IMR-90 (cell line): ENCODE measurements around the gene PMS1. TPM values are rescaled to one million over a fixed set of nuclear protein-coding genes. Genes with fewer than 3 reads are reported as not detected.

Experiments used
- ATAC-seq: fragments of 200-7000 bp; cut with Tn5 transposase; 2 replicates; pipeline ENCODE4 v1.9.1; 2020; ENCODE audit warnings: low read depth, mild to moderate bottlenecking, moderate library complexity
- BruUV-seq: library from RNA; stranded (reverse); fragments of 400-500 nt; replicated peaks from 2 replicates; lab custom pipeline; 2021; lab: Mats Ljungman, UMichigan
- CTCF ChIA-PET: fragments of 300-600 bp; formaldehyde crosslinking; extraction: SDS; loops from one replicate; lab custom pipeline; 2021; ENCODE audit warnings: antibody characterized with exemption; lab: Yijun Ruan, JAX
- POLR2A ChIA-PET: fragments of 300-600 bp; sonication (Branson Sonifier 250); formaldehyde crosslinking; loops from one replicate; lab custom pipeline; 2022; ENCODE audit warnings: antibody characterized with exemption; ENCODE audit not compliant: unreplicated experiment; lab: Charles Lee
- DNase-seq: peaks from one replicate; pipeline ENCODE4 v3.0.0; 2013
- H2AFZ ChIP-seq: replicated peaks from 2 replicates; pipeline ENCODE3; 2013; ENCODE audit warnings: low read length, mild to moderate bottlenecking; ENCODE audit not compliant: poor library complexity
- H2AK5ac ChIP-seq: 2 replicates; pipeline ENCODE4 v1.6.1; 2013; ENCODE audit warnings: low read depth, low read length, inconsistent platforms
- H2AK9ac ChIP-seq: replicated peaks from 2 replicates; pipeline ENCODE3; 2013; ENCODE audit warnings: mild to moderate bottlenecking, low read depth, low read length, moderate library complexity; ENCODE audit not compliant: poor library complexity
- H2BK120ac ChIP-seq: 2 replicates; pipeline ENCODE4 v1.6.1; 2013; ENCODE audit warnings: low read depth, low read length, inconsistent platforms
- H2BK15ac ChIP-seq: 3 replicates; pipeline ENCODE4 v1.6.1; 2013; ENCODE audit warnings: low read depth, low read length, inconsistent platforms
- H2BK20ac ChIP-seq: 2 replicates; pipeline ENCODE4 v1.6.1; 2013; ENCODE audit warnings: low read depth, mild to moderate bottlenecking, inconsistent platforms, low read length, moderate library complexity
- H2BK5ac ChIP-seq: 2 replicates; pipeline ENCODE4 v1.6.1; 2013; ENCODE audit warnings: mild to moderate bottlenecking, low read depth, low read length, inconsistent platforms; ENCODE audit not compliant: poor library complexity, severe bottlenecking
- H3K14ac ChIP-seq: replicated peaks from 2 replicates; pipeline ENCODE4 v1.6.1; 2013; ENCODE audit warnings: low read depth, low read length, inconsistent platforms
- H3K18ac ChIP-seq: 2 replicates; pipeline ENCODE4 v1.6.1; 2013; ENCODE audit warnings: low read depth, low read length, control low read depth
- H3K23ac ChIP-seq: 2 replicates; pipeline ENCODE4 v1.6.1; 2013; ENCODE audit warnings: low read depth, low read length, inconsistent platforms
- H3K27ac ChIP-seq: 2 replicates; pipeline ENCODE4 v1.5.1; 2013; ENCODE audit warnings: mild to moderate bottlenecking, control low read depth, low read length; ENCODE audit not compliant: insufficient read depth
- H3K27me3 ChIP-seq: 2 replicates; pipeline ENCODE4 v1.6.1; 2013; ENCODE audit warnings: low read length; ENCODE audit not compliant: control insufficient read depth, insufficient read depth
- H3K36me3 ChIP-seq: 2 replicates; pipeline ENCODE4 v1.6.1; 2013; ENCODE audit warnings: low read length, mixed read lengths; ENCODE audit not compliant: control insufficient read depth, insufficient read depth
- H3K4ac ChIP-seq: 2 replicates; pipeline ENCODE4 v1.6.1; 2013; ENCODE audit warnings: low read depth, low read length, inconsistent platforms
- H3K4me1 ChIP-seq: 2 replicates; pipeline ENCODE4 v1.6.1; 2013; ENCODE audit warnings: low read length, mixed read lengths; ENCODE audit not compliant: control insufficient read depth, insufficient read depth
- H3K4me2 ChIP-seq: 2 replicates; pipeline ENCODE4 v1.6.1; 2013; ENCODE audit warnings: low read depth, mild to moderate bottlenecking, control low read depth, low read length, moderate library complexity
- H3K4me3 ChIP-seq: 2 replicates; pipeline ENCODE4 v1.5.1; 2013; ENCODE audit warnings: low read depth, mild to moderate bottlenecking, control low read depth, low read length, moderate library complexity; ENCODE audit not compliant: insufficient read depth
- H3K56ac ChIP-seq: 2 replicates; pipeline ENCODE4 v1.6.1; 2013; ENCODE audit warnings: low read length, inconsistent platforms; ENCODE audit not compliant: insufficient read depth; ENCODE audit errors: extremely low read depth
- H3K79me1 ChIP-seq, 2 experiments: 2 replicates each; pipeline ENCODE4 v1.6.1; 2013; ENCODE audit warnings: low read length in 2 of 2, inconsistent platforms in 1 of 2, low read depth in 1 of 2
- H3K9ac ChIP-seq: 2 replicates; pipeline ENCODE4 v1.6.1; 2013; ENCODE audit warnings: low read depth, low read length, control low read depth
- H3K9me1 ChIP-seq: 2 replicates; pipeline ENCODE4 v1.6.1; 2013; ENCODE audit warnings: low read length, inconsistent platforms; ENCODE audit not compliant: insufficient read depth
- H3K9me3 ChIP-seq: 2 replicates; pipeline ENCODE4 v1.6.1; 2013; ENCODE audit warnings: low read length; ENCODE audit not compliant: control insufficient read depth, insufficient read depth
- H4K20me1 ChIP-seq: 2 replicates; pipeline ENCODE4 v1.6.1; 2013; ENCODE audit warnings: low read length, inconsistent platforms; ENCODE audit not compliant: insufficient read depth
- H4K5ac ChIP-seq: 2 replicates; pipeline ENCODE4 v1.6.1; 2013; ENCODE audit warnings: mild to moderate bottlenecking, low read depth, low read length, control low read depth
- H4K8ac ChIP-seq, 2 experiments: 2 replicates each; pipeline ENCODE4 v1.6.1; 2013; ENCODE audit warnings: low read depth in 2 of 2, low read length in 2 of 2, control low read depth in 1 of 2, inconsistent platforms in 1 of 2
- H4K91ac ChIP-seq: 2 replicates; pipeline ENCODE4 v1.6.1; 2013; ENCODE audit warnings: low read depth, low read length, inconsistent platforms; ENCODE audit not compliant: insufficient read depth
- BHLHE40 ChIP-seq: fragments of 150-350 bp; IDR thresholded peaks from 2 replicates; pipeline ENCODE4 v1.6.1; 2016; ENCODE audit warnings: mild to moderate bottlenecking, low read depth, low read length
- CEBPB ChIP-seq: IDR thresholded peaks from 2 replicates; pipeline ENCODE4 v1.6.1; 2012; ENCODE audit warnings: low read depth, low read length, improper control_type of control experiment
- CHD1 ChIP-seq: IDR thresholded peaks from 2 replicates; pipeline ENCODE4 v1.6.1; 2012; ENCODE audit warnings: low read depth, low read length, improper control_type of control experiment
- MAZ ChIP-seq: IDR thresholded peaks from 2 replicates; pipeline ENCODE4 v1.6.1; 2012; ENCODE audit warnings: low read depth, mild to moderate bottlenecking, low read length, improper control_type of control experiment, moderate library complexity, borderline replicate concordance
- MXI1 ChIP-seq: IDR thresholded peaks from 2 replicates; pipeline ENCODE4 v1.6.1; 2012; ENCODE audit warnings: low read depth, mild to moderate bottlenecking, low read length, moderate library complexity, borderline replicate concordance
- NFE2L2 ChIP-seq: fragments of 150-350 bp; IDR thresholded peaks from 2 replicates; pipeline ENCODE4 v1.6.1; 2016; ENCODE audit warnings: low read depth, mild to moderate bottlenecking, low read length
- RAD21 ChIP-seq: IDR thresholded peaks from 2 replicates; pipeline ENCODE4 v1.6.1; 2012; ENCODE audit warnings: low read length, improper control_type of control experiment
- RCOR1 ChIP-seq: IDR thresholded peaks from 2 replicates; pipeline ENCODE4 v1.6.1; 2012; ENCODE audit warnings: mild to moderate bottlenecking, low read length, improper control_type of control experiment; ENCODE audit not compliant: insufficient replicate concordance
- WGBS, 2 experiments: methylation state at CpG; one replicate each; pipeline versions ENCODE4 v1.1.5 to v1.1.7; 2013; ENCODE audit warnings: missing lambda C conversion rate in 2 of 2; ENCODE audit not compliant: insufficient read length in 1 of 2; ENCODE audit errors: extremely low coverage in 2 of 2; 5-methylcytosine and 5-hydroxymethylcytosine counted together
- dilution Hi-C: fragments of 300-500 bp; cut with HindIII; formaldehyde crosslinking; loops from one replicate; pipeline ENCODE4 v1.14.3; 2018; ENCODE audit warnings: low sequenced_read_pairs; ENCODE audit not compliant: unreplicated experiment
- in situ Hi-C: fragments of 300-500 bp; cut with MboI; formaldehyde crosslinking; loops from 3 replicates; pipeline ENCODE4 v1.14.3; 2019; ENCODE audit warnings: low sequenced_read_pairs, inconsistent platforms, mixed read lengths
- intact Hi-C: fragments of 100-400 bp; cut with micrococcal nuclease; formaldehyde crosslinking; loops from 2 replicates; pipeline ENCODE4 v1.10.0; 2022
- polyA plus RNA-seq, 3 experiments: library from polyadenylated mRNA; depleted of rRNA; stranded (reverse); fragments of >200 nt; gene quantifications; 2 replicates each; pipeline ENCODE4 v1.2.3, GENCODE V29; 2012; ENCODE audit warnings: low replicate concordance in 1 of 3
- total RNA-seq: library from RNA; depleted of rRNA; stranded (reverse); fragments of >200 nt; gene quantifications from 2 replicates; pipeline ENCODE4 v1.2.3, GENCODE V29; 2012
- TF ChIP-seq, protein P1 (sequence below): fragments of 150-350 bp; IDR thresholded peaks from 2 replicates; pipeline ENCODE4 v1.6.1; 2016; ENCODE audit warnings: low read depth, mild to moderate bottlenecking, low read length, moderate library complexity, borderline replicate concordance
- TF ChIP-seq, protein P2 (sequence below): conservative IDR thresholded peaks from 2 replicates; pipeline ENCODE4 v1.5.1; 2012; ENCODE audit warnings: mild to moderate bottlenecking, low read depth, low read length, improper control_type of control experiment
- TF ChIP-seq, protein P3 (sequence below): fragments of 150-350 bp; IDR thresholded peaks from 2 replicates; pipeline ENCODE4 v1.6.1; 2017; ENCODE audit warnings: mild to moderate bottlenecking, antibody characterized with exemption, low read length, low read depth

PMS1 gene
- total and polyA plus RNA-seq, 2 of the 4 experiments (the other 2 are of a cell fraction), result 8.1 to 10.6 TPM

DNA sequence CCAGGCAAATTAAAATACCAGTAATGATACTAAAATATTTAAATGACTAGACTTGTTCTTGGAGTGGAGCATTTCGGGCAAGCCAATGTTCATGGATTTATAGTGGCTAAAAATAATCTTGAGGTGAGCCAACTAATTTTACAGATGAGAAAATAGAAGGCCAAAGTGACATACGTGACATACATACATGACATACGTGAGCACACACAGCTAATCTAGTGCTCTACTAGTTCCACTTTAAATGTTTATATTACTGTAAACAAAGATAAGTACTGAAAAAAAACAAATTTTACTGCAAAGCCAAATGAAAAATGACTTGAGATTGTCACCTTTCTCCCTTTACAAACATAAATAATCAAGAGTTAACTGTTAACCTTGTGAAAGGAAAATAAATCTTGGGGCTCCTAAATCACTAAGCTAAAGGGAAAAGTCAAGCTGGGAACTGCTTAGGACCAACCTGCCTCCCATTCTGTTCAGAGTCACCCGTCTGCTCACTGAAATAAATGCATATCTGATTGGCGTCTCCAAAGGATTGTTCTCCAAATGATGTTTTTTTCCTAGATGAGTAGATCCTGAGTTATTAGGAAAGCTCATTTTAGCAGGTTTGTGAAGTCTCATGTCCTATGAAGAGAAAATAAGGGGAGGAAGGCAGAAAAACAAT lies 96.7 kb downstream of the PMS1 start:
- Histone ChIP-seq H4K91ac (no peak overlapping the region), H2BK20ac (no peak overlapping the region), H3K9me3 (no peaks in the 10 kb centered on the region), H4K8ac (no peak overlapping the region), H3K14ac (no peak overlapping the region), H3K27ac (no peak overlapping the region), H2BK5ac (no peak overlapping the region), H2AFZ (no peak overlapping the region), H3K4ac (no peak overlapping the region), H3K18ac (no peak overlapping the region), H3K79me1 (no peaks in the 10 kb centered on the region), H3K4me3 (no peak overlapping the region), H3K56ac (no peak overlapping the region), H4K5ac (no peak overlapping the region), H2BK120ac (no peak overlapping the region), H3K23ac (no peak overlapping the region), H3K27me3 (no peaks in the 10 kb centered on the region), H3K36me3 (no peaks in the 10 kb centered on the region), H3K4me1 (no peaks in the 10 kb centered on the region), H3K9ac (no peak overlapping the region), H2AK9ac (no peak overlapping the region), H3K4me2 (no peak overlapping the region), H3K9me1 (no peaks in the 10 kb centered on the region), H2AK5ac (no peak overlapping the region), H4K20me1 (no peaks in the 10 kb centered on the region), H2BK15ac (no peak overlapping the region)
- DNase-seq (no peak), ATAC-seq (no peak)
- in situ Hi-C loops (no loop called here), dilution Hi-C loops (no loop called here), intact Hi-C loops (no loop called here)
- POLR2A ChIA-PET, result no interaction called here
- BruUV-seq, result no TSS peak
- WGBS, 2 experiments, result no CpG with 5 or more reads among the region's 5 CpGs
- TF ChIP-seq MXI1 (no peak), CHD1 (no peak), RCOR1 (no peak), NFE2L2 (no peak), BHLHE40 (no peak), RAD21 (no peak), MAZ (no peak), CEBPB (no peak)
- TF ChIP-seq, protein P1, sequence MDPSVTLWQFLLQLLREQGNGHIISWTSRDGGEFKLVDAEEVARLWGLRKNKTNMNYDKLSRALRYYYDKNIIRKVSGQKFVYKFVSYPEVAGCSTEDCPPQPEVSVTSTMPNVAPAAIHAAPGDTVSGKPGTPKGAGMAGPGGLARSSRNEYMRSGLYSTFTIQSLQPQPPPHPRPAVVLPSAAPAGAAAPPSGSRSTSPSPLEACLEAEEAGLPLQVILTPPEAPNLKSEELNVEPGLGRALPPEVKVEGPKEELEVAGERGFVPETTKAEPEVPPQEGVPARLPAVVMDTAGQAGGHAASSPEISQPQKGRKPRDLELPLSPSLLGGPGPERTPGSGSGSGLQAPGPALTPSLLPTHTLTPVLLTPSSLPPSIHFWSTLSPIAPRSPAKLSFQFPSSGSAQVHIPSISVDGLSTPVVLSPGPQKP, result no peak
- TF ChIP-seq, protein P2, sequence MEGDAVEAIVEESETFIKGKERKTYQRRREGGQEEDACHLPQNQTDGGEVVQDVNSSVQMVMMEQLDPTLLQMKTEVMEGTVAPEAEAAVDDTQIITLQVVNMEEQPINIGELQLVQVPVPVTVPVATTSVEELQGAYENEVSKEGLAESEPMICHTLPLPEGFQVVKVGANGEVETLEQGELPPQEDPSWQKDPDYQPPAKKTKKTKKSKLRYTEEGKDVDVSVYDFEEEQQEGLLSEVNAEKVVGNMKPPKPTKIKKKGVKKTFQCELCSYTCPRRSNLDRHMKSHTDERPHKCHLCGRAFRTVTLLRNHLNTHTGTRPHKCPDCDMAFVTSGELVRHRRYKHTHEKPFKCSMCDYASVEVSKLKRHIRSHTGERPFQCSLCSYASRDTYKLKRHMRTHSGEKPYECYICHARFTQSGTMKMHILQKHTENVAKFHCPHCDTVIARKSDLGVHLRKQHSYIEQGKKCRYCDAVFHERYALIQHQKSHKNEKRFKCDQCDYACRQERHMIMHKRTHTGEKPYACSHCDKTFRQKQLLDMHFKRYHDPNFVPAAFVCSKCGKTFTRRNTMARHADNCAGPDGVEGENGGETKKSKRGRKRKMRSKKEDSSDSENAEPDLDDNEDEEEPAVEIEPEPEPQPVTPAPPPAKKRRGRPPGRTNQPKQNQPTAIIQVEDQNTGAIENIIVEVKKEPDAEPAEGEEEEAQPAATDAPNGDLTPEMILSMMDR, result no peak
- TF ChIP-seq, protein P3, sequence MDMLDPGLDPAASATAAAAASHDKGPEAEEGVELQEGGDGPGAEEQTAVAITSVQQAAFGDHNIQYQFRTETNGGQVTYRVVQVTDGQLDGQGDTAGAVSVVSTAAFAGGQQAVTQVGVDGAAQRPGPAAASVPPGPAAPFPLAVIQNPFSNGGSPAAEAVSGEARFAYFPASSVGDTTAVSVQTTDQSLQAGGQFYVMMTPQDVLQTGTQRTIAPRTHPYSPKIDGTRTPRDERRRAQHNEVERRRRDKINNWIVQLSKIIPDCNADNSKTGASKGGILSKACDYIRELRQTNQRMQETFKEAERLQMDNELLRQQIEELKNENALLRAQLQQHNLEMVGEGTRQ, result no peak
- CTCF ChIA-PET, result no interaction called here
